HUES48 (cell line): ENCODE measurements around the gene PI3.
"Not testable (repeated sequence)": the region's sequence is repeated elsewhere in the genome, so short reads cannot be mapped to it uniquely, and the experiment has no call there.

Source experiments
- H3K27ac ChIP-seq: one replicate; pipeline ENCODE4 v1.7.0; 2013; ENCODE audit warnings: low read depth, low read length, inconsistent platforms
- H3K27me3 ChIP-seq: 2 replicates; pipeline ENCODE4 v1.6.1; 2013; ENCODE audit warnings: mild to moderate bottlenecking, low read length; ENCODE audit not compliant: control insufficient read depth, insufficient read depth
- H3K36me3 ChIP-seq: 2 replicates; pipeline ENCODE4 v1.6.1; 2013; ENCODE audit warnings: low read length; ENCODE audit not compliant: control insufficient read depth, insufficient read depth
- H3K4me1 ChIP-seq: 2 replicates; pipeline ENCODE4 v1.6.1; 2013; ENCODE audit warnings: mild to moderate bottlenecking, low read length; ENCODE audit not compliant: control insufficient read depth, insufficient read depth
- H3K4me3 ChIP-seq: 2 replicates; pipeline ENCODE4 v1.5.1; 2013; ENCODE audit warnings: mild to moderate bottlenecking, low read depth, low read length
- H3K9ac ChIP-seq: 2 replicates; pipeline ENCODE4 v1.6.1; 2013; ENCODE audit warnings: mild to moderate bottlenecking, low read depth, low read length, moderate library complexity
- H3K9me3 ChIP-seq: 2 replicates; pipeline ENCODE4 v1.6.1; 2013; ENCODE audit warnings: low read length; ENCODE audit not compliant: control insufficient read depth, insufficient read depth

The PI3 gene

DNA sequence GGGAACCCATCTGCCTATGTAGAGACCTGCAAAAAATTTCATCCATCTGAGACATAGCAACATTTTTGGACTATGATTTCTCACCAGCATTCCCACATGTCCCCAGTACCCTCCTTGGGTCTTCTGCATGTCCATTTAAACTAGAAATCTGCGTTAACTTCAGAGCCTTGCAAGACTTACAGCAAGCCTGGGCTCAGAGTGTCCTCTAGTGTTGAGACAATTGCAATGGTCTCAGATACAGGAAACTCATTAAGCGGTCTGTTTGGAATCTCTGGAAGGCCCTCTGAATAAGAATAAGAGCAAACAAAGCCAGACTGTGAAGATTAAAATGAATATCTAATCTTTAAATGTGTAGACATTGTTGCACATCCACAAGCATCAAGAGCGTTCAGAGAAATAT is 20.5 kb upstream of the PI3 start:
- H3K27me3 ChIP-seq = peaks cover 8% of the 10 kb centered on the region; the same call in 1 of the 2 replicates

GRCh38 chr20:45154794-45155193 is 19.9 kb upstream of the PI3 start:
- not testable (repeated sequence) for H3K4me1 ChIP-seq, H3K27me3 ChIP-seq, H3K27ac ChIP-seq, H3K9ac ChIP-seq, H3K4me3 ChIP-seq, H3K9me3 ChIP-seq, H3K36me3 ChIP-seq

More for the DNA sequence above, 20.5 kb upstream of the PI3 start:
- H3K9ac ChIP-seq = no peak overlapping the region
- H3K9me3 ChIP-seq = no peaks in the 10 kb centered on the region
- no peaks in the 10 kb centered on the region for H3K4me1 ChIP-seq
- no peak overlapping the region for H3K27ac ChIP-seq
- H3K36me3 ChIP-seq = no peaks in the 10 kb centered on the region
- no peak overlapping the region for H3K4me3 ChIP-seq

GRCh38 chr20:45156713-45157112 is 18.0 kb upstream of the PI3 start:
- Histone ChIP-seq H3K27ac (no peak overlapping the region), H3K4me1 (no peaks in the 10 kb centered on the region), H3K27me3 (no peaks in the 10 kb centered on the region), H3K9ac (no peak overlapping the region), H3K9me3 (no peaks in the 10 kb centered on the region), H3K36me3 (no peaks in the 10 kb centered on the region), H3K4me3 (no peak overlapping the region)

- Histone ChIP-seq H3K4me1 (no peaks in the 10 kb centered on the region), H3K9ac (no peak overlapping the region), H3K4me3 (no peak overlapping the region), H3K27ac (no peak overlapping the region), H3K9me3 (no peaks in the 10 kb centered on the region; the same call in 1 of the 2 replicates), H3K27me3 (no peaks in the 10 kb centered on the region), H3K36me3 (no peaks in the 10 kb centered on the region)
Observed at GRCh38 chr20:45157962-45158361, 16.7 kb upstream of the PI3 start.

DNA sequence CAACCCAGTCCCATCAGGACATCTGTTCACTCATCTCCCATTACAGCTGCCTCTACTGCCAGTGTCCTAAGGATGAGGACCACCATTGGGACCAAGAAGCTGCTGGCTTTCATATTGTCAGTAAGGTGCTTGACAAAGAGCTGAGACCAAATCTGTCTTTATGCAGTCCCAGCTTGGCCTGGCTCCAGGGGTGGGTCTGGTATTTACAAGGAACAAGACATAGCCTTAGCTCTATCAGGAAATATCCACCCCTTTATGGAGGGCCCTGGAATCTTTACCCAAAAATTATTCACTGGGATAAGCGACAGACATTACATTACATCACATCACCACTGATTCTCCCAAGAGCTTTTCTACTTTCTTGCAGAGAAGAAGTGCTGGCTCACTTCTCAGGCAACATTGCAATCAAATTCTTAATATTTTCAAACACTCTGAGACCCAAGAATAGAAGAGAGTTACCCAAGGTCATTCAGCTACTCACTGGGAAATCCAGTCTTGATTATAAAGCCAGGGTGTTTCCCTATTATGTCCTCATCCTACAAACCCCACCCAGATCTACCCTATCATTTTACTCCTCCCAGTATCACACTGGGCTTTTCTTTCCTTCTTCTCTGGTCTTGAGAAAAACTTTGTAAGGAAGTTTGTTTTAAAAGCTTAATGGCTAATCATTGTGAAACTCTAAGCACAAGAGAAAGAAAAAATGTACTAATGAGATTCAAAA is 11.5 kb upstream of the PI3 start:
- Histone ChIP-seq H3K36me3 (no peaks in the 10 kb centered on the region), H3K9me3 (no peaks in the 10 kb centered on the region; the same call in 1 of the 2 replicates), H3K4me1 (no peaks in the 10 kb centered on the region), H3K27ac (no peak overlapping the region), H3K9ac (no peak overlapping the region), H3K27me3 (no peaks in the 10 kb centered on the region; the same call in 1 of the 2 replicates), H3K4me3 (no peak overlapping the region)

DNA sequence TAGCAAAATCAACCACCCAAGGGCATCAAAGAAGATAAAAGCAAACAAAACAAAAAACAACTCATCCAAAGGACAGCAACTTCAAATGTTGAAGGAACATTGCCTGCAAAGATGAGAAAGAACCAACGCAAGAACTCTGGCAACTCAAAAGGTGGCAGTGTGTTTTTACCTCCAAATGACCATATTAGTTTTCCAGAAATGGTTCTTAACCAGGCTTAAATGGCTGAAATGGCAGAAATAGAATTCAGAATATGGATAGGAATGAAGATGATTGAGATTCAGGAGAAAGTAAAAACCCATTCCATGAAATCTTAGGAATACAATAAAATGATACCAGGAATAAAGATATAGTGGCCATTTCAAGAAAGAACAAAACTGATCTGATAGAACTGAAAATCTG is 9.8 kb upstream of the PI3 start:
- Histone ChIP-seq H3K27ac (no peak overlapping the region), H3K4me1 (no peaks in the 10 kb centered on the region), H3K9me3 (no peaks in the 10 kb centered on the region; the same call in 1 of the 2 replicates), H3K4me3 (no peak overlapping the region), H3K9ac (no peak overlapping the region), H3K27me3 (no peaks in the 10 kb centered on the region; the same call in 1 of the 2 replicates), H3K36me3 (no peaks in the 10 kb centered on the region)

DNA sequence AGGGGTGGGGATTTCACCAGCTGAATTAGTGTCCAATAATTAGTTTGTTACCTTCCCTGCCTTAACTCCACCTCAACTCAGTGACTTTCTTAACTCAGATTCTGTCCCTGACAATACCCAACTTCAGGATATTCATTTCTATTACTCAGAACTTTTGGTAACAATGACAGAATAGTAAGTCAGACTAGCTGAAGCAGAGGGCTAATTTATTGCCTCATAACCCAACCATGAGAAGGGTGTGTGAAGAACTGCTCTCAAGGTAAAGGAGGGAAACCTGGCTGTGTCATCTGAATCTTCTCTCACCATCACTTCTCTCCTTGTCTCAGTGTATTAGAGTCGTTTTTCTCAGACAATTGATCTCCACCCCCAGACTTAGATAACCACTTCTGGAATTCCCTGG is 1.2 kb upstream of the PI3 start:
- Histone ChIP-seq H3K27ac (no peak overlapping the region), H3K4me3 (no peak overlapping the region), H3K27me3 (no peaks in the 10 kb centered on the region), H3K36me3 (no peaks in the 10 kb centered on the region), H3K9me3 (no peaks in the 10 kb centered on the region), H3K9ac (no peak overlapping the region), H3K4me1 (no peaks in the 10 kb centered on the region)

DNA sequence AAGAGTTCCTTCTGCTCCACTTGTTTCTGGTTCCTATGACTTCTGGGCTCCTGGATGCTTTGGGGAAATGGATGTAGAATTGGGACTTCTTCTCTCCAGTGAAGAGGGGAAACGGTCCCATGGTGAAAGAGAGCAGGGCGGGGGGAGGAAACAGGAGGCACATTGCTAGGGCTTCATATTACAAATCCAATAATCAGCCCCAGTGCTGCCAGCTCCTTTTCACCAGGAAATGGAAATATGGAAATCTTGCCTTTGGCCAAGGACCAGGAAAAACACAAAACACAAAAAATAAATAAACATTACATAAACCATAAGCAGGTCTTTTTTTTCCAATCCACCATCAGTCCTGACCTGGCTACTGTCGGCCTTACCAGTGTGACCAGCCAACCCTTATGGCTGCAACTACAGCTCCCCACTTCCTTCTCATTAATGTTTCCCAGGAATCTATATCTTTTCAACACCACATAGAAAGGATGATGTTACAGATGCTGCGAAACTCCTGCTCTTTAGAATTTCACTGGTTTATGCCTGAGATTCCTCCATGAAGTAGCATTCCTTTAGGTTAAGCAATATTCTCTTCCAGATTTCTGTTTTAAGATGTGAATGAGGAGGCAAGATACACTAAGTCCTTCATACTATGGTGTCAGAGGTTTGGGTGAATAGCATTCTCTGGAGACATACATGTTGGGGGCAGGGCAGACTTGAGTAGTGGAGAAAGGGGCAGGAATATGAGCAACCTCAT is 2.0 kb downstream of the PI3 start:
- H3K27ac ChIP-seq = no peak overlapping the region
- H3K9ac ChIP-seq = no peak overlapping the region

GRCh38 chr20:45179166-45179565 is 4.5 kb downstream of the PI3 start:
- Histone ChIP-seq H3K9ac (no peak overlapping the region), H3K27me3 (no peaks in the 10 kb centered on the region), H3K4me1 (no peaks in the 10 kb centered on the region), H3K36me3 (no peaks in the 10 kb centered on the region), H3K4me3 (no peak overlapping the region), H3K27ac (no peak overlapping the region), H3K9me3 (no peaks in the 10 kb centered on the region)

More for the DNA sequence above, 2.0 kb downstream of the PI3 start:
- no peaks in the 10 kb centered on the region for H3K9me3 ChIP-seq
- H3K4me1 ChIP-seq = no peaks in the 10 kb centered on the region
- H3K36me3 ChIP-seq = no peaks in the 10 kb centered on the region
- no peak overlapping the region for H3K4me3 ChIP-seq
- no peaks in the 10 kb centered on the region for H3K27me3 ChIP-seq

GRCh38 chr20:45181639-45182038 is 6.9 kb downstream of the PI3 start:
- Histone ChIP-seq H3K4me1 (no peaks in the 10 kb centered on the region), H3K36me3 (no peaks in the 10 kb centered on the region), H3K27ac (no peak overlapping the region), H3K9me3 (no peaks in the 10 kb centered on the region), H3K4me3 (no peak overlapping the region), H3K27me3 (no peaks in the 10 kb centered on the region), H3K9ac (no peak overlapping the region)

- no peaks in the 10 kb centered on the region for H3K27me3 ChIP-seq
- H3K27ac ChIP-seq = no peak overlapping the region
- H3K36me3 ChIP-seq = no peaks in the 10 kb centered on the region
- H3K9ac ChIP-seq = no peak overlapping the region
- no peaks in the 10 kb centered on the region for H3K9me3 ChIP-seq
- no peak overlapping the region for H3K4me3 ChIP-seq
- H3K4me1 ChIP-seq = no peaks in the 10 kb centered on the region
Observed at GRCh38 chr20:45183084-45183483, 8.4 kb downstream of the PI3 start.
